BLaER1 treated with 17β-estradiol and CSF1 and Interleukin-3, amounts not matched to agents 10 nM and 100 nM (cell line): Measurements from ENCODE around the gene BPI.
"Not testable (repeated sequence)": the region's sequence is repeated elsewhere in the genome, so short reads cannot be mapped to it uniquely, and the experiment has no call there.

Experiments
- H3K27ac ChIP-seq, 11 experiments: shearing (Covaris generic); formaldehyde crosslinking; 2 replicates each; pipeline ENCODE4 v1.8.1; 2022
- H3K27me3 ChIP-seq, 11 experiments: shearing (Covaris generic); formaldehyde crosslinking; 2 replicates each; pipeline ENCODE4 v1.8.1; 2022
- H3K36me3 ChIP-seq, 11 experiments: shearing (Covaris generic); formaldehyde crosslinking; 2 replicates each; pipeline ENCODE4 v1.8.1; 2022
- H3K4me1 ChIP-seq, 10 experiments: shearing (Covaris generic); formaldehyde crosslinking; 2 replicates each; pipeline ENCODE4 v1.8.1; 2022
- H3K4me2 ChIP-seq, 11 experiments: shearing (Covaris generic); formaldehyde crosslinking; 2 replicates each; pipeline ENCODE4 v1.8.1; 2022
- H3K4me3 ChIP-seq, 10 experiments: shearing (Covaris generic); formaldehyde crosslinking; 2 replicates each; pipeline ENCODE4 v1.8.1; 2022
- H3K9ac ChIP-seq, 11 experiments: shearing (Covaris generic); formaldehyde crosslinking; 2 replicates each; pipeline ENCODE4 v1.8.1; 2022
- H3K9me3 ChIP-seq, 11 experiments: shearing (Covaris generic); formaldehyde crosslinking; replicated peaks in 1 of 11; 2 replicates each; pipeline ENCODE4 v1.8.1; 2022
- H4K20me1 ChIP-seq, 11 experiments: shearing (Covaris generic); formaldehyde crosslinking; 2 replicates each; pipeline ENCODE4 v1.8.1; 2022
- Cebpa-rat ChIP-seq, 11 experiments: shearing (Covaris generic); IDR thresholded peaks; 2 replicates each; pipeline ENCODE4 v1.8.1; 2022

BPI gene

GRCh38 chr20:38303908-38304379 lies at the start of gene BPI:
BPI (plus strand) TSS chr20:38304156; CDS start chr20:38304224, 68 bp downstream.
- peak in 1 of 11 experiments; percentile 24; a peak in 1 of 22 replicates for TF ChIP-seq Cebpa-rat (IDR thresholded peaks at IDR 0.05)
- H3K4me3 ChIP-seq = peak within 1 kb of the TSS in 6 of 10 experiments; percentile 20 to 45 (median 26); a peak in 7 of 20 replicates
- H3K27ac ChIP-seq = peak within 1 kb of the TSS in 9 of 11 experiments; percentile 23 to 71 (median 58); a peak in 17 of 22 replicates
- peaks cover 5 to 29% (median 10%) of the 10 kb centered on the region in 11 experiments; a peak in 15 of 22 replicates for H4K20me1 ChIP-seq
- peak within 1 kb of the TSS in 9 of 11 experiments; percentile 1 to 53 (median 39); a peak in 14 of 22 replicates for H3K9ac ChIP-seq
- peaks cover 0 to 5% (median 0%) of the 10 kb centered on the region in 11 experiments; a peak in 2 of 22 replicates for H3K9me3 ChIP-seq
- H3K36me3 ChIP-seq = no peaks in the 10 kb centered on the region
- peaks cover 47 to 83% (median 62%) of the 10 kb centered on the region in 10 experiments for H3K4me1 ChIP-seq
- peaks cover 21 to 78% (median 41%) of the 10 kb centered on the region in 11 experiments for H3K27me3 ChIP-seq
- peak within 1 kb of the TSS; percentile 73 to 97 (median 92) for H3K4me2 ChIP-seq

GRCh38 chr20:38254621-38255020 lies 49.3 kb upstream of the BPI start:
- H3K27ac ChIP-seq, H3K9me3 ChIP-seq, H3K4me3 ChIP-seq, H3K36me3 ChIP-seq, H4K20me1 ChIP-seq, H3K27me3 ChIP-seq, H3K9ac ChIP-seq: not testable (repeated sequence)
- Histone ChIP-seq H3K4me1 (peaks cover 0 to 15% (median 0%) of the 10 kb centered on the region in 10 experiments; a peak in 7 of 20 replicates), H3K4me2 (peak overlapping the region in 1 of 11 experiments; percentile 31; a peak in 1 of 22 replicates)

- Histone ChIP-seq H3K4me2 (peak overlapping the region in 3 of 11 experiments; percentile 31 to 77 (median 67); a peak in 6 of 22 replicates), H3K4me3 (no peak overlapping the region), H3K27ac (no peak overlapping the region), H3K9ac (peak overlapping the region in 1 of 11 experiments; percentile 27; a peak in 2 of 22 replicates), H3K4me1 (peaks cover 0 to 15% (median 0%) of the 10 kb centered on the region in 10 experiments; a peak in 7 of 20 replicates), H3K36me3 (no peaks in the 10 kb centered on the region), H3K9me3 (no peaks in the 10 kb centered on the region), H3K27me3 (no peaks in the 10 kb centered on the region), H4K20me1 (no peaks in the 10 kb centered on the region)
- no peak for TF ChIP-seq Cebpa-rat (IDR thresholded peaks at IDR 0.05)
Observed at GRCh38 chr20:38255393-38255792, 48.6 kb upstream of the BPI start.

GRCh38 chr20:38256021-38256420 lies 47.9 kb upstream of the BPI start:
- H3K27ac ChIP-seq = no peak overlapping the region
- H3K9ac ChIP-seq = no peak overlapping the region; a peak in 2 of 22 replicates
- H3K4me2 ChIP-seq = peak overlapping the region in 3 of 11 experiments; percentile 31 to 77 (median 67); a peak in 6 of 22 replicates
- no peaks in the 10 kb centered on the region for H4K20me1 ChIP-seq
- H3K9me3 ChIP-seq = no peaks in the 10 kb centered on the region
- no peaks in the 10 kb centered on the region for H3K27me3 ChIP-seq
- H3K36me3 ChIP-seq = no peaks in the 10 kb centered on the region
- no peak overlapping the region for H3K4me3 ChIP-seq
- peaks cover 0 to 15% (median 0%) of the 10 kb centered on the region in 10 experiments; a peak in 7 of 20 replicates for H3K4me1 ChIP-seq
- TF ChIP-seq Cebpa-rat (IDR thresholded peaks at IDR 0.05) = no peak

GRCh38 chr20:38256966-38257365 lies 47.0 kb upstream of the BPI start:
- Histone ChIP-seq H3K27ac (no peak overlapping the region), H3K27me3 (no peaks in the 10 kb centered on the region), H4K20me1 (no peaks in the 10 kb centered on the region), H3K9ac (no peak overlapping the region), H3K9me3 (no peaks in the 10 kb centered on the region), H3K4me1 (peaks cover 0 to 15% (median 0%) of the 10 kb centered on the region in 10 experiments; a peak in 7 of 20 replicates), H3K4me3 (no peak overlapping the region), H3K4me2 (no peak overlapping the region), H3K36me3 (no peaks in the 10 kb centered on the region)
- no peak for TF ChIP-seq Cebpa-rat (IDR thresholded peaks at IDR 0.05)

GRCh38 chr20:38258545-38259215 lies 45.3 kb upstream of the BPI start:
- Histone ChIP-seq H3K9ac (no peak overlapping the region), H3K27me3 (no peaks in the 10 kb centered on the region)
- no peak for TF ChIP-seq Cebpa-rat (IDR thresholded peaks at IDR 0.05)

GRCh38 chr20:38260025-38260377 lies 44.0 kb upstream of the BPI start:
- Histone ChIP-seq H3K4me2 (no peak overlapping the region), H3K27ac (no peak overlapping the region), H3K9ac (no peak overlapping the region), H3K9me3 (no peaks in the 10 kb centered on the region), H3K36me3 (no peaks in the 10 kb centered on the region), H3K27me3 (no peaks in the 10 kb centered on the region), H3K4me1 (peaks cover 0 to 12% (median 0%) of the 10 kb centered on the region in 10 experiments; a peak in 7 of 20 replicates), H4K20me1 (no peaks in the 10 kb centered on the region), H3K4me3 (no peak overlapping the region)
- no peak for TF ChIP-seq Cebpa-rat (IDR thresholded peaks at IDR 0.05)

More at GRCh38 chr20:38258545-38259215, 45.3 kb upstream of the BPI start:
- H4K20me1 ChIP-seq = no peaks in the 10 kb centered on the region
- H3K9me3 ChIP-seq = no peaks in the 10 kb centered on the region
- H3K4me3 ChIP-seq = no peak overlapping the region
- H3K27ac ChIP-seq = no peak overlapping the region
- H3K4me1 ChIP-seq = peaks cover 0 to 15% (median 0%) of the 10 kb centered on the region in 10 experiments; a peak in 7 of 20 replicates
- no peak overlapping the region for H3K4me2 ChIP-seq
- H3K36me3 ChIP-seq = no peaks in the 10 kb centered on the region

GRCh38 chr20:38260378-38261053 lies 43.4 kb upstream of the BPI start, which contains the start of gene KIAA1755:
KIAA1755 (minus strand) TSS chr20:38260735; CDS start chr20:38260500, 235 bp downstream.
- H3K4me1 ChIP-seq = peaks cover 0 to 7% (median 0%) of the 10 kb centered on the region in 10 experiments; a peak in 7 of 20 replicates
- no peak within 1 kb of the TSS for H3K27ac ChIP-seq
- H3K9me3 ChIP-seq = peaks cover 0 to 2% (median 0%) of the 10 kb centered on the region in 11 experiments; a peak in 1 of 22 replicates
- no peak within 1 kb of the TSS for H3K4me2 ChIP-seq
- no peaks in the 10 kb centered on the region for H3K36me3 ChIP-seq
- H3K9ac ChIP-seq = no peak within 1 kb of the TSS
- no peaks in the 10 kb centered on the region for H4K20me1 ChIP-seq
- H3K4me3 ChIP-seq = no peak within 1 kb of the TSS
- no peaks in the 10 kb centered on the region for H3K27me3 ChIP-seq
- no peak for TF ChIP-seq Cebpa-rat (IDR thresholded peaks at IDR 0.05)

- H4K20me1 ChIP-seq = no peaks in the 10 kb centered on the region
- H3K36me3 ChIP-seq = no peaks in the 10 kb centered on the region
- no peak overlapping the region for H3K4me2 ChIP-seq
- no peak overlapping the region for H3K27ac ChIP-seq
- peaks cover 0 to 5% (median 0%) of the 10 kb centered on the region in 11 experiments; a peak in 1 of 22 replicates for H3K9me3 ChIP-seq
- H3K4me3 ChIP-seq = no peak overlapping the region
- no peak for TF ChIP-seq Cebpa-rat (IDR thresholded peaks at IDR 0.05)
- peaks cover 0 to 2% (median 0%) of the 10 kb centered on the region in 10 experiments; a peak in 5 of 20 replicates for H3K4me1 ChIP-seq
- no peaks in the 10 kb centered on the region for H3K27me3 ChIP-seq
- no peak overlapping the region for H3K9ac ChIP-seq
Observed at GRCh38 chr20:38261054-38261390, 42.9 kb upstream of the BPI start.
